Caco-2 (cell line): Measurements from ENCODE around the gene CEP170B. TPM values are rescaled to one million over a fixed set of nuclear protein-coding genes. Genes with fewer than 3 reads are reported as not detected.
"Not testable (repeated sequence)": the region's sequence is repeated elsewhere in the genome, so short reads cannot be mapped to it uniquely, and the experiment has no call there.

Source experiments
- BruUV-seq: library from RNA; stranded (reverse); fragments of 400-500 nt; replicated peaks from 2 replicates; lab custom pipeline; 2021; lab: Mats Ljungman, UMichigan
- CTCF ChIA-PET: fragments of 300-600 bp; sonication (Branson Sonifier 250); formaldehyde crosslinking; loops from one replicate; lab custom pipeline; 2022; ENCODE audit warnings: antibody characterized with exemption; lab: Charles Lee
- POLR2A ChIA-PET: fragments of 300-600 bp; sonication (Branson Sonifier 250); formaldehyde crosslinking; loops from one replicate; lab custom pipeline; 2022; ENCODE audit warnings: antibody characterized with exemption; lab: Charles Lee
- DNase-seq, 2 experiments: peaks; one replicate each; pipeline versions ENCODE4 v3.0.0 to v3.0.0-alpha.2; 2020 to 2022
- H3K27me3 ChIP-seq: replicated peaks from 2 replicates; pipeline ENCODE4 v1.6.0; 2011; ENCODE audit warnings: low read length; ENCODE audit not compliant: control insufficient read depth, insufficient read depth
- H3K36me3 ChIP-seq: 2 replicates; pipeline ENCODE4 v1.5.1; 2011; ENCODE audit warnings: low read length; ENCODE audit not compliant: control insufficient read depth, insufficient read depth
- H3K4me1 ChIP-seq: fragments of 250-450 bp; sonication (Bioruptor Pico); 2 replicates; pipeline ENCODE4 v1.5.1; 2020; ENCODE audit warnings: mild to moderate bottlenecking
- H3K4me3 ChIP-seq: 2 replicates; pipeline ENCODE4 v1.5.1; 2011; ENCODE audit warnings: low read depth, mild to moderate bottlenecking, control low read depth, low read length
- H3K9me3 ChIP-seq: fragments of 250-450 bp; sonication (Bioruptor Pico); 2 replicates; pipeline ENCODE4 v1.5.1; 2020; ENCODE audit warnings: mild to moderate bottlenecking, moderate library complexity
- H3K27ac Mint-ChIP-seq: one replicate; pipeline ENCODE4 v1.8.0; 2022; ENCODE audit warnings: mixed read lengths; ENCODE audit not compliant: unreplicated experiment
- H3K27me3 Mint-ChIP-seq: one replicate; pipeline ENCODE4 v1.8.0; 2022; ENCODE audit warnings: mixed read lengths; ENCODE audit not compliant: insufficient read depth, unreplicated experiment
- H3K36me3 Mint-ChIP-seq: one replicate; pipeline ENCODE4 v1.8.0; 2022; ENCODE audit warnings: mild to moderate bottlenecking, mixed read lengths; ENCODE audit not compliant: insufficient read depth, unreplicated experiment
- H3K4me1 Mint-ChIP-seq: one replicate; pipeline ENCODE4 v1.8.0; 2022; ENCODE audit warnings: low read depth, mixed read lengths; ENCODE audit not compliant: unreplicated experiment
- H3K4me3 Mint-ChIP-seq: one replicate; pipeline ENCODE4 v1.8.0; 2022; ENCODE audit warnings: mild to moderate bottlenecking, moderate library complexity, mixed read lengths; ENCODE audit not compliant: unreplicated experiment
- H3K9me3 Mint-ChIP-seq: one replicate; pipeline ENCODE4 v1.8.0; 2022; ENCODE audit warnings: mixed read lengths; ENCODE audit not compliant: unreplicated experiment
- intact Hi-C: fragments of 100-400 bp; cut with micrococcal nuclease; formaldehyde crosslinking; loops from one replicate; pipeline ENCODE4 v1.10.0; 2022; ENCODE audit not compliant: unreplicated experiment
- total RNA-seq: library from RNA; stranded (reverse); gene quantifications from 2 replicates; pipeline ENCODE4 v1.2.3, GENCODE V29; 2022

CEP170B gene
- total RNA-seq, 1 experiment from 2014 or later = 31.6 TPM

GRCh38 chr14:104945266-104945665, 80.2 kb downstream of the CEP170B start:
- H3K27me3 ChIP-seq, H3K9me3 Mint-ChIP-seq, H3K4me1 ChIP-seq, H3K27ac Mint-ChIP-seq, H3K36me3 Mint-ChIP-seq, POLR2A ChIA-PET, H3K4me3 ChIP-seq, H3K9me3 ChIP-seq, H3K4me1 Mint-ChIP-seq, BruUV-seq, H3K4me3 Mint-ChIP-seq, intact Hi-C loops, CTCF ChIA-PET, H3K27me3 Mint-ChIP-seq, H3K36me3 ChIP-seq: not testable (repeated sequence)
- DNase-seq = peak in 1 of 2 experiments; percentile 12

Other genes starting within 250 kb of the CEP170B start
- 70.8 TPM in 2 replicates for gene INF2, start 175.7 kb upstream of the CEP170B start, total RNA-seq
- 1.6 and 3.2 TPM in 2 replicates for gene ADSS1, start 141.0 kb upstream of the CEP170B start, total RNA-seq
- 99.3 and 105 TPM in 2 replicates for gene SIVA1, start 112.1 kb upstream of the CEP170B start, total RNA-seq
- 110 and 111 TPM in 2 replicates for gene AKT1, start 69.5 kb upstream of the CEP170B start, total RNA-seq
- gene ZBTB42, start 64.2 kb upstream of the CEP170B start, total RNA-seq = 9.1 and 9.7 TPM in 2 replicates
- not detected in 2 replicates for gene PLD4, start 59.6 kb downstream of the CEP170B start, total RNA-seq
- gene AHNAK2, start 113.1 kb downstream of the CEP170B start, total RNA-seq = 0.77 and 0.81 TPM in 2 replicates
- gene CLBA1, start 120.5 kb downstream of the CEP170B start, total RNA-seq = 3.0 and 3.2 TPM in 2 replicates
- gene CDCA4, start 155.8 kb downstream of the CEP170B start, total RNA-seq = 33.4 and 41.4 TPM in 2 replicates
- 0.19 TPM in 1 of 2 replicates, not detected in the other for gene GPR132, start 200.2 kb downstream of the CEP170B start, total RNA-seq